KOPT-K1 (cell line): ENCODE data around the gene IL1RAPL2.
"Not testable (repeated sequence)": the region's sequence is repeated elsewhere in the genome, so short reads cannot be mapped to it uniquely, and the experiment has no call there.

Experiments used
- H3K27ac ChIP-seq: fragments of 200-600 bp; sonication (generic); 2 replicates; pipeline ENCODE4 v1.5.1; 2016; ENCODE audit warnings: antibody characterized with exemption, mild to moderate bottlenecking, low read depth, low read length; ENCODE audit not compliant: poor library complexity, severe bottlenecking
- H3K36me3 ChIP-seq: fragments of 200-600 bp; sonication (generic); 2 replicates; pipeline ENCODE4 v1.5.1; 2017; ENCODE audit warnings: antibody characterized with exemption, mild to moderate bottlenecking, low read length, moderate library complexity; ENCODE audit not compliant: insufficient read depth
- H3K9me3 ChIP-seq: fragments of 200-600 bp; sonication (generic); 2 replicates; pipeline ENCODE4 v1.5.1; 2017; ENCODE audit warnings: antibody characterized with exemption, low read length, mild to moderate bottlenecking; ENCODE audit not compliant: insufficient read depth, poor library complexity, severe bottlenecking

Gene IL1RAPL2

GRCh38 chrX:105650986-105651385 is 1085.0 kb downstream of the IL1RAPL2 start:
- no peaks in the 10 kb centered on the region for H3K9me3 ChIP-seq
- no peak overlapping the region for H3K27ac ChIP-seq
- no peaks in the 10 kb centered on the region for H3K36me3 ChIP-seq

- no peaks in the 10 kb centered on the region for H3K36me3 ChIP-seq
- no peaks in the 10 kb centered on the region for H3K9me3 ChIP-seq
- H3K27ac ChIP-seq = no peak overlapping the region
Observed at GRCh38 chrX:105653891-105654290, 1087.9 kb downstream of the IL1RAPL2 start.

DNA sequence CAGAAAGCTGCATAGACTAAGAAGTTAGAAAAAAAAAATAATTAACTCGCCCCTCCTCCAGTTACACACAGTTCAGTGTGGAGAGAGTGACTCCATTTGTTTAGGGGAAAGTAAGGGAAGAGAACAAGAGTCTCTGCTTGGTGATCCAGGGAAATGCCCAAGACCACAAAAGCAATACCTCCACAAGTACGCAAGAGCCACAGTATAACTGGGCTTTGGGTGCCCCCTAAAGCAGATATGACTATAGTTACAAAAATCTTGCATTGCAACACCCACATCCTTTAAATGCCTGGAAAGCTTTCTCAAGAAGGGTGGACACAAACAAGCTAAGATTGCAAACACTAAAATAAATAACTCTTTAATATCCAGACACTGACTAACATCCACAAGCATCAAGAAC is 1092.1 kb downstream of the IL1RAPL2 start:
- no peaks in the 10 kb centered on the region for H3K36me3 ChIP-seq
- H3K27ac ChIP-seq = no peak overlapping the region
- H3K9me3 ChIP-seq = no peaks in the 10 kb centered on the region

DNA sequence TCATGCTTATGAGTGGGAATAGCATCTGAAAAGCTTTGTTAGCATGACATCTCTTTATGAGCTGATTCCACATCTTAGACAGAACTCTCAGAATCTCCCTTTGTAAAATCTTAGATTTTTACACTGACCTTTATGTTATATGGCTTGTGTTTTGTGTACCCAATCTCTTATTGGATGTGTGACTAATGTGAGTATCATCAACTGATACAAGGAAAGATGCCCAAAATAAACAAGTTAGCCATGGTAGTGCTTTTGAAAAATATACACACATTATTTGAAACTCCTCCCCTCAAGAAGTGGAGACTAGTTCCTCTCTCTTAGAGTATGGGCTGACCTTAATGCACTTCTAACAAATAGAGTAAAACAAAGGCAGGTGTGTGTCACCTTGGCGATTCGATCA is 1096.2 kb downstream of the IL1RAPL2 start:
- Histone ChIP-seq H3K36me3 (no peaks in the 10 kb centered on the region), H3K9me3 (no peaks in the 10 kb centered on the region), H3K27ac (no peak overlapping the region)

- Histone ChIP-seq H3K27ac (no peak overlapping the region), H3K36me3 (no peaks in the 10 kb centered on the region)
Observed at GRCh38 chrX:105664243-105664642, 1098.2 kb downstream of the IL1RAPL2 start.

GRCh38 chrX:105684288-105684687 is 1118.3 kb downstream of the IL1RAPL2 start:
- H3K27ac ChIP-seq = not testable (repeated sequence)

More at GRCh38 chrX:105664243-105664642, 1098.2 kb downstream of the IL1RAPL2 start:
- H3K9me3 ChIP-seq = no peaks in the 10 kb centered on the region

DNA sequence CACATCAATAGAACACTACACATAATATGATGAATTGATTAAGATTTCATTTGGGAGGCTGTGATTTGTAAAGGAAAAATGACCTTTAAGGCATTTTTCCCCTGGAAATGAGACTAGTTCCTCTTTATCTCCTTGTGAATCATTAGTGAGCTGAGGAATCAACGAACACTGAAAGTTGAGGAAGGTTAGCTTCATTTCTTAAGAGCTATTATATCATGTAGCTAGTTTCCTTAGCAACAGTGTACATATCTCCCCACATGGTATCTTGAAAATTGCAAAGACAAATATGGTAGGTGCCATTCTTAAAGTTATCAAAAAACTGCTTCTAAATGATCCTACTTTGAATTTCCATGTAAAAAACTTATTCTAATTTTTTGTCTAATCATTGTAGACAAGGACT is 1128.8 kb downstream of the IL1RAPL2 start:
- no peak overlapping the region for H3K27ac ChIP-seq
- no peaks in the 10 kb centered on the region for H3K36me3 ChIP-seq
- no peaks in the 10 kb centered on the region for H3K9me3 ChIP-seq

More at GRCh38 chrX:105684288-105684687, 1118.3 kb downstream of the IL1RAPL2 start:
- H3K36me3 ChIP-seq, H3K9me3 ChIP-seq: not testable (repeated sequence)

GRCh38 chrX:105695451-105695850 is 1129.5 kb downstream of the IL1RAPL2 start:
- Histone ChIP-seq H3K9me3 (no peaks in the 10 kb centered on the region), H3K27ac (no peak overlapping the region), H3K36me3 (no peaks in the 10 kb centered on the region)

GRCh38 chrX:105696870-105697269 is 1130.9 kb downstream of the IL1RAPL2 start:
- no peak overlapping the region for H3K27ac ChIP-seq
- no peaks in the 10 kb centered on the region for H3K36me3 ChIP-seq
- no peaks in the 10 kb centered on the region for H3K9me3 ChIP-seq

GRCh38 chrX:105697984-105698781 is 1132.2 kb downstream of the IL1RAPL2 start:
- Histone ChIP-seq H3K9me3 (no peaks in the 10 kb centered on the region), H3K36me3 (no peaks in the 10 kb centered on the region), H3K27ac (no peak overlapping the region)

DNA sequence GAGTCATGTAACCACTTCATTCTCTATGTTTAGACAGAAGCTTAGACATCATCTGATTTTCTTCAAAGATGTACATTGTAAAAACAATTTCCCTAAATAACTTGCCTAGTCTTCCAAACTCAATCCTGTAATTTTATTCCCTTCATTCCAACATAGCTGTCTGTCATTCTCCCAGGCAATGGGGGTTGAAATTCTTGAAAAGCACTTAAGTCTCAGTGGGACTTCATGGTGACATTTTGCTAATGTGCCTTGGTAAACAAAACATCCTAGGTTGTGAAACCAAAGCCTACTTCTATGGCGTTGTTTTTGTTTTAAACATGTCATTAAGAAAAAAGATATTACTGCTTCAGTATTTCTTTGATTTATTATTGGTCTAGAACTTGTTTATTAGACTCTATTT is 1134.3 kb downstream of the IL1RAPL2 start:
- Histone ChIP-seq H3K27ac (no peak overlapping the region), H3K36me3 (no peaks in the 10 kb centered on the region), H3K9me3 (no peaks in the 10 kb centered on the region)

DNA sequence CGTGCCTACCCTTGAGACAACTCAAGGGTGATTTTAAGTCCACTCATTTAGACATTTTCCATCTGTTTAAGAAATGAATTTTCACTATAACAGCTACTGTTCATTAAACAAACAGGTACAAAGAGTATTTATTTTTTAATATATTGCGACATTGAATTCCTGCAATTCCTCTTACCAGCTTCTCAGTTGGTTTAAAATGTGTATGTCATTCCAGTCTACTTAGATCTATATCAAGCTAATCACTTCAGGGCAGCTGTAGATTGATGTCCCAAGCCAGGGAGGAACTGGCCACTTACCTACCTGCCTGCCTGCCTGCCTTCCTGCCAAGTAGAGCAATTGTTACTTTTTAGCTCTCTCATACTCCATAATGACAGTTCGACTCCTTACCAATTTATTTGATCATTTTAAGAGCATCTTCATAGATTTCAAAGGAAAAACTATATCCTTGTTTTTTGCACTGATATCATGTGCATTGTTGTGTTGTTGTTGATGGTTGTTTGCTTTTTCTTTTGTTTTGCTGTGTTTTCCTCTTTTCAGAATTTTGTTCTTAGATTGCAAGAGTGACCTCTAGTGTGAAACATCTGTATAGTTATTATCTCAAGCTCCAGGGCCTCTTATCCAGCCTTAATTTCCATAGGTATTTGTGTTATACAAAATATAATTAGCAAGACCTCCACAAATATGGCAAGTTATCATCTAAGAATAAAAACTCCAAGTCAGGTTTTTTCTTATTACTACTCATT is 1135.5 kb downstream of the IL1RAPL2 start:
- no peaks in the 10 kb centered on the region for H3K9me3 ChIP-seq
- H3K36me3 ChIP-seq = no peaks in the 10 kb centered on the region
- H3K27ac ChIP-seq = no peak overlapping the region

- Histone ChIP-seq H3K27ac (no peak overlapping the region), H3K9me3 (no peaks in the 10 kb centered on the region), H3K36me3 (no peaks in the 10 kb centered on the region)
Observed at GRCh38 chrX:105703876-105704275, 1137.9 kb downstream of the IL1RAPL2 start.

- H3K27ac ChIP-seq = no peak overlapping the region
- no peaks in the 10 kb centered on the region for H3K9me3 ChIP-seq
- no peaks in the 10 kb centered on the region for H3K36me3 ChIP-seq
Observed at GRCh38 chrX:105706041-105706440, 1140.0 kb downstream of the IL1RAPL2 start.

- Histone ChIP-seq H3K36me3 (no peaks in the 10 kb centered on the region), H3K9me3 (no peaks in the 10 kb centered on the region), H3K27ac (no peak overlapping the region)
Observed at GRCh38 chrX:105711805-105712204, 1145.8 kb downstream of the IL1RAPL2 start.
